Right atrium auricular region (tissue), 2 donors: ENCODE data around the gene MPV17. TPM values are rescaled to one million over a fixed set of nuclear protein-coding genes. Genes with fewer than 3 reads are reported as not detected.

Experiments used
- DNase-seq: peaks from one replicate; pipeline ENCODE4 v3.0.0-alpha.2; 2019; ENCODE audit warnings: low spot score
- H3K27ac ChIP-seq, 2 donors: fragments of 200-600 bp; sonication (generic); 1 replicate in 1 of 2; 2 replicates in 1 of 2; pipeline ENCODE4 v1.5.1; 2016 to 2019
- H3K27me3 ChIP-seq, 2 donors: fragments of 200-600 bp; sonication (generic); one replicate each; pipeline versions ENCODE4 v1.5.1 to v1.6.0; 2017 to 2019
- H3K36me3 ChIP-seq: fragments of 200-600 bp; sonication (generic); one replicate; pipeline ENCODE4 v1.5.1; 2016
- H3K4me1 ChIP-seq, 2 donors: fragments of 200-600 bp; sonication (generic); one replicate each; pipeline versions ENCODE4 v1.5.1 to v1.6.0; 2017 to 2019
- H3K4me3 ChIP-seq, 2 donors: fragments of 200-600 bp; sonication (generic); 1 replicate in 1 of 2; 2 replicates in 1 of 2; pipeline ENCODE4 v1.5.1; 2017 to 2019; ENCODE audit warnings: mild to moderate bottlenecking in 1 of 2, moderate library complexity in 1 of 2
- H3K9me3 ChIP-seq, 2 donors: fragments of 200-600 bp; sonication (generic); one replicate each; pipeline ENCODE4 v1.5.1; 2019
- total RNA-seq, 2 donors: library from RNA; depleted of rRNA; stranded (reverse); fragments of >200 nt; gene quantifications; one replicate each; pipeline ENCODE4 v1.1.0, GENCODE V29; 2016
- TF ChIP-seq, protein P1 (sequence below), 2 donors: fragments of 200-600 bp; sonication (generic); IDR thresholded peaks; one replicate each; pipeline ENCODE4 v1.5.1; 2019; ENCODE audit warnings: antibody characterized with exemption in 2 of 2

MPV17 gene
- total RNA-seq, 2 donors from 2014 or later: 73.9 to 74.3 TPM

DNA sequence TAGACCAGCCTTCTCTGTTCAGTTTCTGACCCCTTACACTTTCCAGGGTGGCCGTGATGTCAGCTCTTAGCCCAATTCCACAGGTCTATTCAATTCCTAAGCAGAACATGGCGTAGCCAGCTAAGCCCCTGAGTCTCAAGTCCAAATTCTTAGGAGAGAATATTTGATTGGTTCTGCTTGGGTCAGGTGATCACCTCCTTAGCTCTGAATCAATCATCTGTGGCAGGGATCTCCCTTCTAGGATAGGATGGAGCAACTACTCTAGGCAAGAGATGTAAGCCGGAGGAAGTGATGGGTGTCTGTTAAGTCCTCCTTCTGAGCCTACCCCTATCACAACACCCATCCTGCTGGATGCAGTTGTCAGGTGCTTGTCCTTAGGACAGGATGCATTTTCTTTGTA, 25.7 kb downstream of the MPV17 start:
- Histone ChIP-seq H3K4me3 (no peak overlapping the region), H3K27me3 (no peaks in the 10 kb centered on the region), H3K36me3 (peaks cover 28% of the 10 kb centered on the region), H3K4me1 (peaks cover 0 to 21% of the 10 kb centered on the region in 2 donors), H3K27ac (no peak overlapping the region), H3K9me3 (no peaks in the 10 kb centered on the region)
- TF ChIP-seq, protein P1, sequence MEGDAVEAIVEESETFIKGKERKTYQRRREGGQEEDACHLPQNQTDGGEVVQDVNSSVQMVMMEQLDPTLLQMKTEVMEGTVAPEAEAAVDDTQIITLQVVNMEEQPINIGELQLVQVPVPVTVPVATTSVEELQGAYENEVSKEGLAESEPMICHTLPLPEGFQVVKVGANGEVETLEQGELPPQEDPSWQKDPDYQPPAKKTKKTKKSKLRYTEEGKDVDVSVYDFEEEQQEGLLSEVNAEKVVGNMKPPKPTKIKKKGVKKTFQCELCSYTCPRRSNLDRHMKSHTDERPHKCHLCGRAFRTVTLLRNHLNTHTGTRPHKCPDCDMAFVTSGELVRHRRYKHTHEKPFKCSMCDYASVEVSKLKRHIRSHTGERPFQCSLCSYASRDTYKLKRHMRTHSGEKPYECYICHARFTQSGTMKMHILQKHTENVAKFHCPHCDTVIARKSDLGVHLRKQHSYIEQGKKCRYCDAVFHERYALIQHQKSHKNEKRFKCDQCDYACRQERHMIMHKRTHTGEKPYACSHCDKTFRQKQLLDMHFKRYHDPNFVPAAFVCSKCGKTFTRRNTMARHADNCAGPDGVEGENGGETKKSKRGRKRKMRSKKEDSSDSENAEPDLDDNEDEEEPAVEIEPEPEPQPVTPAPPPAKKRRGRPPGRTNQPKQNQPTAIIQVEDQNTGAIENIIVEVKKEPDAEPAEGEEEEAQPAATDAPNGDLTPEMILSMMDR (IDR thresholded peaks at IDR 0.05): no peak
- no peak for DNase-seq

DNA sequence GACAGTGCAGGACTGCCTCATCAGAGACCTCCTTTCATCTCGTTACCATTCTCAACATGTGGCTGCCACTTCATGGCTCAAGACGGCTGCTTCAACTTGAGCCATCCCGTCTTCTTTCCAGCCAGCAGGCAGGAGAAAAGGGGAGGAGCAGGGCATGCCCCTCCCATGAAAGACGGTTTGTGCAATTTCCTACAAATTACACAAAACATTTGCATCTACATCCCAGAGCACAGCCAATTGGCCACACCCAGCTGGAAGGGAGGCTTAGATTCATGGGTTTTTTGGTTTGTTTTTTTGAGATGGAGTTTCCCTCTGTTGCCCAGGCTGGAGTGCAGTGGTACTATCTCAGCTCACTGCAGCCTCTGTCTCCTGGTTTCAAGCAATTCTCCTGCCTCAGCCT, 26.4 kb downstream of the MPV17 start:
- H3K27ac ChIP-seq: no peak overlapping the region
- H3K9me3 ChIP-seq: no peaks in the 10 kb centered on the region
- no peak for DNase-seq
- peaks cover 0 to 25% of the 10 kb centered on the region in 2 donors for H3K4me1 ChIP-seq
- H3K27me3 ChIP-seq: no peaks in the 10 kb centered on the region
- no peak overlapping the region for H3K4me3 ChIP-seq
- TF ChIP-seq, protein P1 (IDR thresholded peaks at IDR 0.05): no peak
- H3K36me3 ChIP-seq: peaks cover 21% of the 10 kb centered on the region

- H3K36me3 ChIP-seq: peaks cover 7% of the 10 kb centered on the region
- TF ChIP-seq, protein P1 (IDR thresholded peaks at IDR 0.05): no peak
Measured at GRCh38 chr2:27294928-27295327, 28.0 kb downstream of the MPV17 start.

DNA sequence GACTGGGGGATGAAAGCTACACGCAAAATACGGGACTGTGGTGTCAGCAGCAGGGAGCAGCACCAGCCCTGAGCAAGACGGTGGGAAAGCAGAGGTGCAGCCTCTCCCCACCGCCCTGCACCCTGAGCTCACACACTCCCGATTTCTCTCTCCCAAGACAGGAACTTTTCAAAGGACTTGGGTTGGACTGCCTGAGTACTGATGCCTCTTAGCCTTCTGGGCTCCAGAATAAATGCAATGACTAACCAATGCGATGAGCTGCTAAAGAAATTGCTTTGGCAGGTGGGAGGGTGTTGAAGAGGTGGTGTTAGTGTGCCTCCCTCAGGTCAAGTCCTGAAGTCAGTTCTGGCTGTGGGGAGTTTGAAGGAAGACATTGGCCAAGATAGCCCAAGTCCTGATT, 31.0 kb downstream of the MPV17 start:
- Histone ChIP-seq H3K36me3 (no peaks in the 10 kb centered on the region), H3K4me1 (peaks cover 0 to 46% of the 10 kb centered on the region in 2 donors), H3K27me3 (no peaks in the 10 kb centered on the region), H3K4me3 (no peak overlapping the region), H3K9me3 (no peaks in the 10 kb centered on the region), H3K27ac (peak overlapping the region; percentile 15 to 29)
- DNase-seq: no peak
- TF ChIP-seq, protein P1 (IDR thresholded peaks at IDR 0.05): no peak

More at GRCh38 chr2:27294928-27295327, 28.0 kb downstream of the MPV17 start:
- peaks cover 0 to 26% of the 10 kb centered on the region in 2 donors for H3K4me1 ChIP-seq
- H3K27me3 ChIP-seq: no peaks in the 10 kb centered on the region
- DNase-seq: no peak
- H3K27ac ChIP-seq: no peak overlapping the region
- H3K4me3 ChIP-seq: no peak overlapping the region
- no peaks in the 10 kb centered on the region for H3K9me3 ChIP-seq

- H3K36me3 ChIP-seq: no peaks in the 10 kb centered on the region
- no peak overlapping the region for H3K27ac ChIP-seq
- DNase-seq: no peak
- no peaks in the 10 kb centered on the region for H3K9me3 ChIP-seq
- TF ChIP-seq, protein P1 (IDR thresholded peaks at IDR 0.05): no peak
- no peak overlapping the region for H3K4me3 ChIP-seq
- H3K27me3 ChIP-seq: no peaks in the 10 kb centered on the region
- H3K4me1 ChIP-seq: peaks cover 0 to 48% of the 10 kb centered on the region in 2 donors
Measured at GRCh38 chr2:27290549-27290948, 32.3 kb downstream of the MPV17 start.

GRCh38 chr2:27288610-27289009, 34.3 kb downstream of the MPV17 start:
- H3K36me3 ChIP-seq: no peaks in the 10 kb centered on the region
- H3K27ac ChIP-seq: peak overlapping the region in 1 of 2 donors; percentile 21
- DNase-seq: no peak
- TF ChIP-seq, protein P1 (IDR thresholded peaks at IDR 0.05): no peak
- H3K4me3 ChIP-seq: no peak overlapping the region
- H3K4me1 ChIP-seq: peaks cover 0 to 35% of the 10 kb centered on the region in 2 donors
- no peaks in the 10 kb centered on the region for H3K9me3 ChIP-seq
- H3K27me3 ChIP-seq: no peaks in the 10 kb centered on the region
